Limb (tissue), 2 donors: ENCODE data around the gene MLIP.

Source experiments
- DNase-seq, 2 donors: peaks; one replicate each; pipeline ENCODE4 v3.0.0-alpha.2; 2016; ENCODE audit errors: extremely low spot score in 2 of 2

MLIP gene

DNA sequence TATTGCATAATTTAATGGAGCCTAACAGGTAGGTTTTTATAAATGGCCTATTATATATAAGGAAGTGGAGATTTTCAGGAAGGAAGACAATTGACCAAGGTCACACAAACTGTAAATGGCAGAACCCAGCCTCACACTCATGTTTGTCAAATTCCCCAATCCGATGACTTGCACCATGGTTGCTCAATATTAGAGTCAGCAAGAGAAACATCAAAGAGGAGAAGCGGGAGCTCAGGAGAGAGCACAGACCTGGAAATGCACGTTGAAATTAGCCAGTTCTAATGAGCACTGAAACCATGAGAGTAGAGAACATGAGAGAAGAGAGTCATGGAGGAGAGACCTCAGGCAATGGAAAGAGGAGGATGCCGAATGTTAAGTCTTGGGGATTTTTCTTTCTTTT lies 13.5 kb upstream of the MLIP start:
- DNase-seq, result no peak

DNA sequence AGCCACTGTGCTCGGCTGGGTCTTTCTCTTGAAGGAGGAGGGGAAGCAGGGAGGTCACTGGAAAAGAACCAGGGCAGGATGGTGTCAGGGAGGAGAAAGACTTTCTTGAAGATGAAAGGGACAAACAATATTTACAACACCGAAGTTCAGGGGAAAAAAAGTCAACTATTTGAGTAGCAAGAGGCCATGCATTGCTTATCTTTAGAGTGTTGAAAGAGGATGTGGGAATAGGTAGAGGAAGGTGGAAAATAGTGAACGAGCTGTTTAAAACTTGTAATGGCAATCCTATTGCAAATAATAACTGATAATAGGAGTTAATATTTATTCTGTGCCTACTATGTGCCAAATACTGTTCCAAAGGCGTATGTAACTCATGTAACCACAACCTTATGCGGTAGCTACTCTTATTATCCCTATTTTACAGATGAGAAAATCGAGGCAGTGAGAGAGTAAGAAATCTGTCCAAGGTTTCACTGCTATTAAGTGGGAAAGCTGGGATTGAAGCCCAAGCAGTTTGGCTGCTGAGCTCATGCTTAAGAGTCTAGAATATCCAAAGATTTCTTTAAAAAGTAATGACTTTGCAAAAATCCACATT lies 12.7 kb upstream of the MLIP start:
- no peak for DNase-seq

DNA sequence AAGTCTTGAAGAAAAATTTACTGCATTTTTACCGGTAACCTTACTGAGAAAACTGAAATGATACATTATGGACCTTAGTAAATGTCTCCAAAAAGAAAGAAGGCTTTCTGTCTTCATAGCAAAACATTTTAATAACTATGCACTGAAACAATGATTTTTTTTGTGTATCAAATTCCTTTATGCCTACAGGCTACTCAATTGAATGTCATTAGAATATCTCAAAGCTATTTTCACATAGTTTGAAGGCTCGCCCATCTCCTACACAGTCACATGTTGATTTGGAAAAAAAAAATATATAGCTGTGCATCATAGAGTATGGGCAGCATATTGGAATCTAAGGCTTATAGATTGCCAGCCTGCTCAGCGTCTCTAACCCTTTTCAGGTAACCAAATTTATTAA lies 12.0 kb upstream of the MLIP start:
- no peak for DNase-seq

- DNase-seq, result no peak
Observed at GRCh38 chr6:54100411-54101006, 10.7 kb upstream of the MLIP start.

GRCh38 chr6:54102238-54102637 lies 9.0 kb upstream of the MLIP start:
- DNase-seq, result no peak

DNA sequence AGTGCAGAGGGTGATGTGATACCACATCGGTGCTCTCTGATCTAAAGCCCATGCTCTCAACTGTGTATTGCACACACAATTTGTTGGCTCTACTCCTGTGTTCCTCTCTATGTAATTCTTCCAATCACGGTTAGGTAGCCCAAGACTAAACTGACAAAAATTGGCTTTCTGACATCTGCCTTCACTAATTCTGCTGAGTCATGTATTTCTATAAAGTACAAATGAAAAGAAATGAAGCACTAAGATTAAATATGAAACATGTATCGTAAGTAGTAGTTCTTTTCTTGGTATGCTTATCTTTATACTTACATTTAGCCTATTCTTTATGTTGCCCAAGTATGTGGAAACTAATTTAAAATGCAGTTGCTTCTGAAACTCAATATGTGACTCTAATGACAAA lies 7.7 kb upstream of the MLIP start:
- no peak for DNase-seq

- no peak for DNase-seq
Observed at GRCh38 chr6:54106727-54107126, 4.5 kb upstream of the MLIP start.

DNA sequence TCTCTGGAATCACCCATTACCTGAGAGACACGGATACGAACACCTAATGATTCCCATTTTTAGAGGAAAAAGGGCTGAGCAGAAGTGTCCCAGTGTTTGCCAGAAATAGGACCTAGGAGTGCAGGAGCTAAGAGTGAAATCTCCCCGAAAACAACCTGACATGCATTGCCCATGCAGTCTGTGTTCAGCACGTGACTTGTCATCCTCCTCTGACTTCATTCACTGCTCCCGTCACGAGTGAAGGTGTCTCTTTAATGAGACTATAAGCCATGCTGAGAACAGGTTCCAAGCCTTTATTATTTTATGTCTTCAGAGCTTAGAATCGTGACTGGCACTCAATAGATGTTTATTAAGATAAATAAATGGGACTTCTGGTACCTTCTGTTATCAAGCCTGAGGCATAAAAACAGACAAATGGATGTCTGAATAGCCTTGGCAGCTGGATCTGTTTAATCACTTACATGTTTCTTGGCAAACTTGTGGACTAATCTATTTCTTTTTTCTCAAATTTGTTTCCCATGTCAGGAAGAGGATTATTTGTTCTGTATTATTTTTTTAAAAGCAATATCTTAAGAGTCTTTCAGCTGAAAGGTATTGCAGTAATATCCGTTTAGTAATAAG lies 3.7 kb upstream of the MLIP start:
- DNase-seq, result no peak

GRCh38 chr6:54108271-54108670 lies 3.0 kb upstream of the MLIP start:
- no peak for DNase-seq

DNA sequence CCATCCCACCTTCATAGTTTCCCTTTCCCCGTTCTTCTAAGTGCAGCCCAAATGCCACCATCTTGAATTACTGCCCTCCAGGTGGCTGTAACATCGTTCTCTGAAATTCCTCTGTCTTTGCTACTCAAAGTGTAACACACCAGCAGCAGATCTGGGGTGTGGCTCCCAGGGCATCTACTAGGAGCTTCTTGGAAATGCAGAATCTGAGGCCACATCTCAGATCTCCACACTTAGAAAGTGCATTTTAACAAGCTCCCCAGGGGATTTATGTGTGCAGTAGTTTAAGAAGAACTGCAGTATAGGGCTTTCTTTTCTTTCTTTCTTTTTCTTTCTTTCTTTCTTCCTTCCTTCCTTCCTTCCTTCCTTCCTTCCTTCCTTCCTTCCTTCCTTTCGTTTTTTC lies 1.7 kb upstream of the MLIP start:
- no peak for DNase-seq

GRCh38 chr6:54112151-54112650 lies 958 bp downstream of the MLIP start:
- no peak for DNase-seq

GRCh38 chr6:54114991-54115390 lies 3.7 kb downstream of the MLIP start:
- DNase-seq, result no peak

GRCh38 chr6:54115966-54116365 lies 4.7 kb downstream of the MLIP start:
- no peak for DNase-seq

DNA sequence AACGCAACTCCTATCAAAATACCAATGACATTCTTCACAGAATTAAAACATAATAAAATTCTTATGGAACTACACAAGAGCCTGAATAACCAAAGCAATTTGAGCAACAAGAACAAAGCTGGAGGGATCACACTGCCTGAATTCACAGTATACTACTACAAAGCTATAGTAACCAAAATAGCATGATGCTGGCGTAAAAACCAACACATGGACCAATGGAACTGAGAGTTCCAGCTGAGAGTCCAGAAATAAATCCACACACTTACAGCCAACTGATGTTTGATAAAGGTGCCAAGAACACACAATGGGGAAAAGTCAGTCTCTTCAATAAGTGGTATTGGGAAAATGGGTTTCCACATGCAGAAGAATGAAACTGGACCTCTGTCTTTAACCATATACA lies 6.9 kb downstream of the MLIP start:
- no peak for DNase-seq

GRCh38 chr6:54125493-54125892 lies 14.2 kb downstream of the MLIP start:
- no peak for DNase-seq

GRCh38 chr6:54130179-54130578 lies 18.9 kb downstream of the MLIP start:
- DNase-seq, result no peak

- DNase-seq, result no peak
Observed at GRCh38 chr6:54132587-54132986, 21.3 kb downstream of the MLIP start.

DNA sequence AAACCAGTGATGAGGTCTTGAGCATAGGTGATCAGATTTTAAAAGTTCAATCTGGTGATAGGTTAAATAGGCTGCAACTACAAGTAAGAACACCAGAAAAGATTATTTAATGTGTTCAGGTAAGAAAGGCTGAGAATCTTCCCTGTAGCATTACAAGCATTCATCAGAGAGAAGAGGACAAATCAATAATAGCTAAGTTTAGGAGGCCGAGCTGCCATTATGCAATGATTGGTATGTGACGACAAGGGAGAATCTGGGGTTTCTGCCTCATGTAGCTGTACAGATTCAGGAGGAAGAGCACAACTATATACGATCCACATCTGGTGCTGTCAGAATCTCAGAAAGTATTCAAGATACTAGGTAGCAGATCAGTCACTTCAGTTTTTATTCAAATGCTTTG lies 21.9 kb downstream of the MLIP start:
- no peak for DNase-seq

DNA sequence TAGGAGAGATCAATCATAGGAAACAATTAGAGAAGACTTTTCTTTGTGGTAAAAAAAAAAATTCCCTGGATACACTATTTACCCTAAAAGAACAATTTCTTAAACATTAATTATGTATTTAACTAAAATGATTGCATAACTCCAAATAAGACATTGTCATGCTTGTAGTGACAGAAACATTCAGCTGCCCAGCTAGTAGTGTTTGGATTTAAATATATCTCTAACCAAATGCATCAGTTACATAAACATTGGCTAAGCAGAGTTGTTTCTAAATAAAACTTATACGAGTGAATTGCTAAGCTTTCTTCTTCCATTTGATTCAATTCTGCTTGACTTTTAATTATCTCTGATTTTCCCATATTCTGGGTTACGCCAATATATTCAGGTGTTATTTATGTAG lies 23.7 kb downstream of the MLIP start:
- DNase-seq, result no peak

- no peak for DNase-seq
Observed at GRCh38 chr6:54135665-54136369, 24.6 kb downstream of the MLIP start.

- DNase-seq, result no peak
Observed at GRCh38 chr6:54138795-54139194, 27.6 kb downstream of the MLIP start.

- DNase-seq, result no peak
Observed at GRCh38 chr6:54140811-54141210, 29.6 kb downstream of the MLIP start.
